H9 (cell line): ENCODE measurements around the gene LMNTD2. TPM values are rescaled to one million over a fixed set of nuclear protein-coding genes. Genes with fewer than 3 reads are reported as not detected.

ENCODE experiments used
- DNase-seq: peaks from one replicate; pipeline ENCODE4 v3.0.0-alpha.2; 2017
- H2AFZ ChIP-seq: one replicate; pipeline ENCODE4 v1.6.1; 2013; ENCODE audit warnings: mild to moderate bottlenecking, low read length, control low read depth, moderate library complexity
- H2AK5ac ChIP-seq: 2 replicates; pipeline ENCODE4 v1.6.1; 2013; ENCODE audit warnings: low read length, control low read depth, mixed read lengths; ENCODE audit not compliant: insufficient read length
- H2BK120ac ChIP-seq: one replicate; pipeline ENCODE4 v1.6.1; 2013; ENCODE audit warnings: low read depth, mild to moderate bottlenecking, low read length, control low read depth, inconsistent platforms; ENCODE audit not compliant: poor library complexity, severe bottlenecking
- H2BK12ac ChIP-seq: 2 replicates; pipeline ENCODE4 v1.6.1; 2013; ENCODE audit warnings: low read length, control low read depth, mixed read lengths, low read depth; ENCODE audit not compliant: insufficient read length
- H2BK15ac ChIP-seq: 2 replicates; pipeline ENCODE4 v1.6.1; 2013; ENCODE audit warnings: low read depth, low read length, control low read depth
- H2BK20ac ChIP-seq: one replicate; pipeline ENCODE4 v1.6.1; 2013; ENCODE audit warnings: low read depth, mild to moderate bottlenecking, low read length, control low read depth, inconsistent platforms; ENCODE audit not compliant: poor library complexity, severe bottlenecking
- H2BK5ac ChIP-seq: 2 replicates; pipeline ENCODE4 v1.6.1; 2013; ENCODE audit warnings: low read length, control low read depth, mixed read lengths; ENCODE audit not compliant: insufficient read length
- H3K14ac ChIP-seq: 2 replicates; pipeline ENCODE4 v1.6.1; 2013; ENCODE audit warnings: low read length, control low read depth; ENCODE audit not compliant: insufficient read depth
- H3K18ac ChIP-seq: 2 replicates; pipeline ENCODE4 v1.6.1; 2013; ENCODE audit warnings: low read depth, mild to moderate bottlenecking, mixed read lengths, low read length, control low read depth; ENCODE audit not compliant: insufficient read length
- H3K23ac ChIP-seq: 2 replicates; pipeline ENCODE4 v1.6.1; 2013; ENCODE audit warnings: low read length, control low read depth, mixed read lengths, low read depth; ENCODE audit not compliant: insufficient read length
- H3K23me2 ChIP-seq: 2 replicates; pipeline ENCODE4 v1.6.1; 2013; ENCODE audit warnings: low read depth, mild to moderate bottlenecking, mixed read lengths, low read length, control low read depth; ENCODE audit not compliant: insufficient read length, poor library complexity, severe bottlenecking
- H3K27ac ChIP-seq: 2 replicates; pipeline ENCODE4 v1.5.1; 2013; ENCODE audit warnings: low read length, control low read depth, mixed read lengths, low read depth; ENCODE audit not compliant: insufficient read length
- H3K27me3 ChIP-seq: 2 replicates; pipeline ENCODE4 v1.6.1; 2013; ENCODE audit warnings: low read length, control low read depth, inconsistent platforms; ENCODE audit not compliant: insufficient read depth
- H3K4ac ChIP-seq: 2 replicates; pipeline ENCODE4 v1.6.1; 2013; ENCODE audit warnings: low read depth, mild to moderate bottlenecking, control low read depth, inconsistent platforms, low read length, moderate library complexity
- H3K4me1 ChIP-seq: 2 replicates; pipeline ENCODE4 v1.6.1; 2013; ENCODE audit warnings: low read length, control low read depth, inconsistent platforms; ENCODE audit not compliant: insufficient read depth
- H3K4me2 ChIP-seq: 2 replicates; pipeline ENCODE4 v1.6.1; 2013; ENCODE audit warnings: low read length, control low read depth, mixed read lengths; ENCODE audit not compliant: insufficient read length, insufficient read depth
- H3K56ac ChIP-seq: 2 replicates; pipeline ENCODE4 v1.6.1; 2013; ENCODE audit warnings: low read depth, mild to moderate bottlenecking, mixed read lengths, low read length, control low read depth; ENCODE audit not compliant: insufficient read length
- H3K79me1 ChIP-seq: 2 replicates; pipeline ENCODE4 v1.6.1; 2013; ENCODE audit warnings: low read depth, mild to moderate bottlenecking, moderate library complexity, low read length, control low read depth, inconsistent platforms; ENCODE audit not compliant: insufficient read depth, poor library complexity, severe bottlenecking
- H3K79me2 ChIP-seq: 2 replicates; pipeline ENCODE4 v1.6.1; 2013; ENCODE audit warnings: low read length, control low read depth, inconsistent platforms; ENCODE audit not compliant: insufficient read depth
- H3K9ac ChIP-seq: 2 replicates; pipeline ENCODE4 v1.6.1; 2013; ENCODE audit warnings: low read length, control low read depth, mixed read lengths; ENCODE audit not compliant: insufficient read length; ENCODE audit errors: extremely low read depth
- H3K9me3 ChIP-seq: one replicate; pipeline ENCODE4 v1.6.1; 2013; ENCODE audit warnings: low read depth, low read length, inconsistent platforms; ENCODE audit not compliant: control insufficient read depth
- H3T11ph ChIP-seq: one replicate; pipeline ENCODE4 v1.6.1; 2013; ENCODE audit warnings: mild to moderate bottlenecking, low read length, control low read depth, inconsistent platforms
- H4K20me1 ChIP-seq: one replicate; pipeline ENCODE4 v1.6.1; 2013; ENCODE audit not compliant: control insufficient read depth, insufficient read length, insufficient read depth
- H4K5ac ChIP-seq: 2 replicates; pipeline ENCODE4 v1.6.1; 2013; ENCODE audit warnings: low read depth, mild to moderate bottlenecking, mixed read lengths, low read length, control low read depth; ENCODE audit not compliant: insufficient read length
- H4K8ac ChIP-seq: replicated peaks from 2 replicates; pipeline ENCODE4 v1.6.1; 2013; ENCODE audit warnings: low read length, control low read depth, mixed read lengths, low read depth; ENCODE audit not compliant: insufficient read length
- H4K91ac ChIP-seq: 2 replicates; pipeline ENCODE4 v1.6.1; 2013; ENCODE audit warnings: low read depth, mild to moderate bottlenecking, moderate library complexity, mixed read lengths, low read length, control low read depth; ENCODE audit not compliant: insufficient read length
- H3K27ac Mint-ChIP-seq, 3 experiments: 2 replicates in 2 of 3; 3 replicates in 1 of 3; pipeline ENCODE4 v1.8.0; 2020 to 2021; ENCODE audit warnings: mixed read lengths in 3 of 3, mild to moderate bottlenecking in 1 of 3, moderate library complexity in 1 of 3
- H3K27me3 Mint-ChIP-seq: 2 replicates; pipeline ENCODE4 v1.8.0; 2021; ENCODE audit warnings: low read depth, mild to moderate bottlenecking, moderate library complexity, mixed read lengths
- H3K36me3 Mint-ChIP-seq, 3 experiments: 2 replicates in 2 of 3; 3 replicates in 1 of 3; pipeline ENCODE4 v1.8.0; 2020 to 2021; ENCODE audit warnings: low read depth in 3 of 3, mixed read lengths in 3 of 3; ENCODE audit not compliant: insufficient read depth in 1 of 3
- H3K4me1 Mint-ChIP-seq, 2 experiments: 2 replicates each; pipeline ENCODE4 v1.8.0; 2020; ENCODE audit warnings: mixed read lengths in 2 of 2
- H3K4me3 Mint-ChIP-seq, 2 experiments: 2 replicates in 1 of 2; 3 replicates in 1 of 2; pipeline ENCODE4 v1.8.0; 2020 to 2021; ENCODE audit warnings: mild to moderate bottlenecking in 2 of 2, mixed read lengths in 2 of 2, moderate library complexity in 1 of 2
- H3K9me3 Mint-ChIP-seq, 2 experiments: 2 replicates in 1 of 2; 3 replicates in 1 of 2; pipeline ENCODE4 v1.8.0; 2020; ENCODE audit warnings: mild to moderate bottlenecking in 2 of 2, mixed read lengths in 2 of 2, moderate library complexity in 1 of 2
- WGBS: extraction: QIAGEN DNeasy Blood & Tissue Kit; methylation state at CpG from one replicate; pipeline ENCODE4 v1.1.7; 2013; ENCODE audit warnings: missing lambda C conversion rate, low lambda C conversion rate, mixed read lengths; ENCODE audit not compliant: insufficient read length; ENCODE audit errors: extremely low coverage; 5-methylcytosine and 5-hydroxymethylcytosine counted together
- total RNA-seq: library from RNA; stranded (reverse); gene quantifications from 2 replicates; pipeline ENCODE4 v1.2.1, GENCODE V29; 2021
- TF ChIP-seq, protein P1 (sequence below): fragments of 200-600 bp; sonication (generic); conservative IDR thresholded peaks from 3 replicates; pipeline ENCODE4 v1.8.0; 2021; ENCODE audit warnings: antibody characterized with exemption, mild to moderate bottlenecking

Gene LMNTD2
- total RNA-seq, 1 experiment from 2014 or later, result 4.7 TPM

DNA sequence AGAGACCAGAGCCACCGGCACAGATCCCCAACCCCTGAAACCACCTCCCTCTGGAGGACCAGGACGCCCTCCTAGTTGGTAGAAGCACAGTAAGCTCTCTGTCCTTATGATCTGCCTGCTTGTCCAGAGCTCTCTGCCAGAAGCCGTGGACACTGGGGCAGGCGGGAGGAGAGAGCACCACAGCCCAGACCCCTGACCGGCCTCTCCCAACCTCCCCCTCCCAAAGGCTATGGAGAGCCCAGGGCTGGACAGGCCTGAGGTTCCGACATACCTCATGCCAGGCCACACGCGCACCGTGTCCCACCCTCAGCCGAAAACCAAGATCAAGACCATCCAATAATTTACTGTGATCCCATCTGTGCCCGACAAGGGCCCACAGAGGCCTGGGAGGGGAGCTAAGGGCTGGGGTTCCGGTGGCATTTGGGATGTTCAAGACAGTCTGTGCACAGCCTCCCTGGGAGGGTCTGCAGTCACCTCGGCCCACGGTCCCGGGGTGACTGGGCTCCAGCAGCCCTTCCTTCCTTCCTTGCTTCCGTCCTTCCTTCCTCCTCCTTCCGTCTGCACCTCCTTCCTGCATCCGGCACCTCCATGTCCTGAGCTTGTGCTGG lies 28.5 kb downstream of the LMNTD2 start:
- Histone ChIP-seq H3K4ac (no peak overlapping the region), H4K20me1 (no peaks in the 10 kb centered on the region), H3K9ac (no peak overlapping the region), H3K27ac (no peak overlapping the region), H2BK120ac (no peak overlapping the region), H3K23ac (no peak overlapping the region), H3K56ac (no peak overlapping the region), H2BK12ac (no peak overlapping the region), H4K8ac (no peak overlapping the region), H3T11ph (no peak overlapping the region), H2BK20ac (no peak overlapping the region), H3K14ac (no peak overlapping the region), H2AK5ac (no peak overlapping the region), H3K18ac (no peak overlapping the region), H3K9me3 (no peaks in the 10 kb centered on the region), H2BK15ac (no peak overlapping the region), H3K23me2 (peaks cover 14% of the 10 kb centered on the region), H4K5ac (no peak overlapping the region), H3K4me1 (no peaks in the 10 kb centered on the region), H3K27me3 (no peaks in the 10 kb centered on the region), H2AFZ (no peak overlapping the region), H4K91ac (no peak overlapping the region), H2BK5ac (no peak overlapping the region), H3K4me2 (no peak overlapping the region), H3K79me1 (no peaks in the 10 kb centered on the region), H3K79me2 (no peaks in the 10 kb centered on the region)
- Mint-ChIP-seq H3K4me1 (peaks cover 2 to 4% of the 10 kb centered on the region in 2 experiments; a peak in 1 of 4 replicates), H3K4me3 (no peak overlapping the region), H3K27ac (no peak overlapping the region), H3K27me3 (peaks cover 4% of the 10 kb centered on the region), H3K36me3 (peaks cover 5 to 18% (median 10%) of the 10 kb centered on the region in 3 experiments; a peak in 5 of 7 replicates), H3K9me3 (peaks cover 0 to 2% of the 10 kb centered on the region in 2 experiments; a peak in 1 of 5 replicates)
- no peak for DNase-seq
- no CpG with 5 or more reads among the region's 18 CpGs for WGBS
- TF ChIP-seq, protein P1, sequence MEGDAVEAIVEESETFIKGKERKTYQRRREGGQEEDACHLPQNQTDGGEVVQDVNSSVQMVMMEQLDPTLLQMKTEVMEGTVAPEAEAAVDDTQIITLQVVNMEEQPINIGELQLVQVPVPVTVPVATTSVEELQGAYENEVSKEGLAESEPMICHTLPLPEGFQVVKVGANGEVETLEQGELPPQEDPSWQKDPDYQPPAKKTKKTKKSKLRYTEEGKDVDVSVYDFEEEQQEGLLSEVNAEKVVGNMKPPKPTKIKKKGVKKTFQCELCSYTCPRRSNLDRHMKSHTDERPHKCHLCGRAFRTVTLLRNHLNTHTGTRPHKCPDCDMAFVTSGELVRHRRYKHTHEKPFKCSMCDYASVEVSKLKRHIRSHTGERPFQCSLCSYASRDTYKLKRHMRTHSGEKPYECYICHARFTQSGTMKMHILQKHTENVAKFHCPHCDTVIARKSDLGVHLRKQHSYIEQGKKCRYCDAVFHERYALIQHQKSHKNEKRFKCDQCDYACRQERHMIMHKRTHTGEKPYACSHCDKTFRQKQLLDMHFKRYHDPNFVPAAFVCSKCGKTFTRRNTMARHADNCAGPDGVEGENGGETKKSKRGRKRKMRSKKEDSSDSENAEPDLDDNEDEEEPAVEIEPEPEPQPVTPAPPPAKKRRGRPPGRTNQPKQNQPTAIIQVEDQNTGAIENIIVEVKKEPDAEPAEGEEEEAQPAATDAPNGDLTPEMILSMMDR, result no peak
